Chondrocyte (in vitro differentiated cells): ENCODE data around the gene TECPR2. TPM values are rescaled to one million over a fixed set of nuclear protein-coding genes. Genes with fewer than 3 reads are reported as not detected.

Experiments used
- DNase-seq: peaks from one replicate; pipeline ENCODE4 v3.0.0; 2021; ENCODE audit warnings: mixed read lengths, low spot score
- H3K27ac Mint-ChIP-seq: one replicate; pipeline ENCODE4 v1.8.0; 2021; ENCODE audit warnings: mild to moderate bottlenecking, moderate library complexity, mixed read lengths; ENCODE audit not compliant: unreplicated experiment
- H3K27me3 Mint-ChIP-seq: 2 replicates; pipeline ENCODE4 v1.8.0; 2021; ENCODE audit warnings: low read depth, mixed read lengths
- H3K36me3 Mint-ChIP-seq: 2 replicates; pipeline ENCODE4 v1.8.0; 2021; ENCODE audit warnings: low read depth, mixed read lengths
- H3K4me1 Mint-ChIP-seq: 2 replicates; pipeline ENCODE4 v1.8.0; 2021; ENCODE audit warnings: low read depth, mild to moderate bottlenecking, mixed read lengths
- H3K4me3 Mint-ChIP-seq: one replicate; pipeline ENCODE4 v1.8.0; 2021; ENCODE audit warnings: mild to moderate bottlenecking, moderate library complexity, mixed read lengths; ENCODE audit not compliant: unreplicated experiment
- H3K9me3 Mint-ChIP-seq: 2 replicates; pipeline ENCODE4 v1.8.0; 2021; ENCODE audit warnings: low read depth, mixed read lengths
- CTCF ChIP-seq: fragments of 200-600 bp; sonication (generic); IDR thresholded peaks from 2 replicates; pipeline ENCODE4 v1.5.0; 2021; ENCODE audit warnings: antibody characterized with exemption, mild to moderate bottlenecking, moderate library complexity
- total RNA-seq: library from RNA; stranded (reverse); gene quantifications from 3 replicates; pipeline ENCODE4 v1.2.1, GENCODE V29; 2021

The TECPR2 gene
- total RNA-seq, 1 donor from 2014 or later: 32.2 TPM

DNA sequence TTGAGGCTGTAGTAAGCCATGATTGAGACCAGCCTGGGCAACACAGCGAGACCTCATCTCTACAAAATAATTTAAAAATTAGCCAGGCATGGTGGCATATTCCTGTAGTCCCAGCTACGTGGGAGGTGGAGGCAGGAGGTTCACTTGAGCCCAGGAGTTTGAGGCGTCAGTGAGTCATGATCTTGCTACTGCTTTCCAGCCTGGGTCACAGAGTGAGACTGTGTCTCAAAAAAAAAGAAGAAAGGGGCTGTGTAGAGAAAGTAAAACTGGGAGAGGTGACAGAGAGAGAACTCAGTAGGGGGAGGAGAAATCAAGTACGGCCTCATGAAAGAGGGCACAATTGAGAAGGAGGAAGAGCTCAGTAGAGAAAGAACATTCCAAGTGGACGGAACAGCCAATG, 12.4 kb downstream of the TECPR2 start:
- DNase-seq: no peak
- Mint-ChIP-seq H3K9me3 (no peaks in the 10 kb centered on the region), H3K27me3 (no peaks in the 10 kb centered on the region), H3K27ac (no peak overlapping the region), H3K36me3 (peaks cover 9% of the 10 kb centered on the region), H3K4me1 (peaks cover 10% of the 10 kb centered on the region), H3K4me3 (no peak overlapping the region)
- TF ChIP-seq CTCF: no peak

DNA sequence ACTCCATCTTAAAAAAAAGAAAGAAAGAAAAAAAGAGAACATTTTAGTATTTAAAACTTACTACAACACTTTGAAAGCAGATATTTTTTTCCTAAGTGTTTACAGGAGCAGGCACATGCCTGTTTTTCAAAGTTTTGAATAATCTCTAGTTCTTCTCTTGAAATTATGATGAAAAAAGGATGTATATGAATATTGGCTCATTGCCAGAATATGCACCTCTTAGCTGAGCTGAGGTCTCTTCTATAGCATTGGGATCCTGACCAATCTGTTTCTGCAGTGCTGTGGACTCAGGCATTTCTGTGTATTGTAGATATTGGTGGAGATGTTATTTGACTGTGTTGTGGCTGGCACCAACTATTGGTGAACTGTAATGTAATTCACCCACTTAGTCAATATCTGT, 15.0 kb downstream of the TECPR2 start:
- no peaks in the 10 kb centered on the region for H3K4me1 Mint-ChIP-seq
- TF ChIP-seq CTCF: no peak
- H3K9me3 Mint-ChIP-seq: peaks cover 2% of the 10 kb centered on the region
- no peaks in the 10 kb centered on the region for H3K27me3 Mint-ChIP-seq
- H3K36me3 Mint-ChIP-seq: peaks cover 14% of the 10 kb centered on the region
- DNase-seq: no peak
- H3K27ac Mint-ChIP-seq: no peak overlapping the region
- no peak overlapping the region for H3K4me3 Mint-ChIP-seq

DNA sequence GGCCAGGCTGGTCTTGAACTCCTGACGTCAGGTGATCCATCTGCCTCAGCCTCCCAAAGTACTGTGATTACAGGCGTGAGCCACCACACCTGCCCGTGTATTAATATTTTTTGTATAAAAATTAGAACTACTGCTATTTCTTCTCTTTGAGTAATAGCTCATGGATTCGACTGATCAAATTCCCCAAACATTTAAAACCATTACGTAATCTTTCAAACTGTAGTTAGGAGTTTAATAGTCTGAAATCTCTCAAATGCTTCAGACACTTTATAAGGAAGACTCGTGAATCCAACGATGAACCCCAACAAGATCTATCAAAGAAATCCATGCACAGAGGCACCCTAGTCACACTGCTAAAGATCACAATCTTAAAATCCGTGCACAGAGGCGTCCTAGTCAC, 16.1 kb downstream of the TECPR2 start:
- Mint-ChIP-seq H3K27me3 (no peaks in the 10 kb centered on the region), H3K27ac (no peak overlapping the region), H3K36me3 (peaks cover 14% of the 10 kb centered on the region), H3K4me3 (no peak overlapping the region), H3K4me1 (no peaks in the 10 kb centered on the region), H3K9me3 (peaks cover 2% of the 10 kb centered on the region)
- TF ChIP-seq CTCF: no peak
- no peak for DNase-seq

- Mint-ChIP-seq H3K9me3 (no peaks in the 10 kb centered on the region), H3K4me1 (peaks cover 13% of the 10 kb centered on the region), H3K4me3 (no peak overlapping the region), H3K27ac (no peak overlapping the region), H3K27me3 (no peaks in the 10 kb centered on the region), H3K36me3 (peaks cover 3% of the 10 kb centered on the region)
- DNase-seq: no peak
- TF ChIP-seq CTCF: no peak
Measured at GRCh38 chr14:102387086-102387485, 24.3 kb downstream of the TECPR2 start.

GRCh38 chr14:102389246-102389645, 26.5 kb downstream of the TECPR2 start:
- Mint-ChIP-seq H3K4me3 (no peak overlapping the region), H3K27me3 (no peaks in the 10 kb centered on the region)

More at GRCh38 chr14:102389246-102389645, 26.5 kb downstream of the TECPR2 start:
- Mint-ChIP-seq H3K9me3 (peaks cover 3% of the 10 kb centered on the region), H3K27ac (no peak overlapping the region), H3K4me1 (peaks cover 15% of the 10 kb centered on the region), H3K36me3 (peaks cover 4% of the 10 kb centered on the region)
- DNase-seq: no peak
- TF ChIP-seq CTCF: no peak
